ENCODE data around the gene MRNIP. TPM values are rescaled to one million over a fixed set of nuclear protein-coding genes. Genes with fewer than 3 reads are reported as not detected.

MRNIP gene
- total RNA-seq, result 6.6 and 7.2 TPM in 2 replicates

DNA sequence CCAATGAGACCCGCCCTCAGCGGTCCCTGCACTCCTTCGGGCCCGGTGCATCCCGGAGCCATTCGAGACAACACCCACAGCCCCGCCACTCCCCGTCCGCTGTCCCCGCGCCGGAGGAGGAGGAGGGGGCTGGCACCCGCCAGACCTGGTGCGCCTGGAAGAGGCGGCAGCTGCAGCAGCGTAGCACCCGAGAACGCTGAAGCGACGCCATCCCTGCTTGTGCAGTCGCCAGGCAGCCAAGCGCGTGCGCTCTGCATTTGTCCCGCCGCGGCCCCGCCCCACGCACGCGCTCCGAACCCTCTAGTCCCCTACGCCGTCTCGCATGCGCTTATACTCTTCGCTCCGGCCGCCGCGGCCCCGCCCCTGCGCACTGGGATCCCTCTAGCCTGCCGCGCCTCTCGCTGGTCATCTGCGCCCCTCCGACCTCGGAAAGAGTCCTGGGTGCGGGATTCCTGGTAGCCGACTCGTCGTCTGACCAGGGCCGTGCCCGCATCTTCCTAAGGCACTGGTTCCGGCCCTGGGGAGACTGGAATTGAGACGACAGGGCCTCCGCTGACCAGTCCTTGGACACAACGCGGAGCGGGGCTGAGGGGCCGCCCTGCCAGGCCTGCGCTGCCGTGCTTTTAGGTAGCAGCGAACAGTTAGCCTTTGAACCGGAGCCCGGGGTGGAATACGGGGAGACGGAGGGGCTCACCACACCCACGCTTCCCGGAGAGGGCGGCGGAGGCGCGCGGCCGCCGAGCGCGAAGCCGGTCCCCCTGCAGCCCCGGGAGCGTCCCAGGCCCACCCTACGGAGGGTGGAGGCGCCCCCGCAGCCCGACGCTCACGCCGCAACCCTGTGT lies at the start of gene MRNIP:
Gene MRNIP (minus strand): TSS at position 232 of the 842 bp plus-strand sequence. CDS start 21 bp downstream, at position 211.

DNA sequence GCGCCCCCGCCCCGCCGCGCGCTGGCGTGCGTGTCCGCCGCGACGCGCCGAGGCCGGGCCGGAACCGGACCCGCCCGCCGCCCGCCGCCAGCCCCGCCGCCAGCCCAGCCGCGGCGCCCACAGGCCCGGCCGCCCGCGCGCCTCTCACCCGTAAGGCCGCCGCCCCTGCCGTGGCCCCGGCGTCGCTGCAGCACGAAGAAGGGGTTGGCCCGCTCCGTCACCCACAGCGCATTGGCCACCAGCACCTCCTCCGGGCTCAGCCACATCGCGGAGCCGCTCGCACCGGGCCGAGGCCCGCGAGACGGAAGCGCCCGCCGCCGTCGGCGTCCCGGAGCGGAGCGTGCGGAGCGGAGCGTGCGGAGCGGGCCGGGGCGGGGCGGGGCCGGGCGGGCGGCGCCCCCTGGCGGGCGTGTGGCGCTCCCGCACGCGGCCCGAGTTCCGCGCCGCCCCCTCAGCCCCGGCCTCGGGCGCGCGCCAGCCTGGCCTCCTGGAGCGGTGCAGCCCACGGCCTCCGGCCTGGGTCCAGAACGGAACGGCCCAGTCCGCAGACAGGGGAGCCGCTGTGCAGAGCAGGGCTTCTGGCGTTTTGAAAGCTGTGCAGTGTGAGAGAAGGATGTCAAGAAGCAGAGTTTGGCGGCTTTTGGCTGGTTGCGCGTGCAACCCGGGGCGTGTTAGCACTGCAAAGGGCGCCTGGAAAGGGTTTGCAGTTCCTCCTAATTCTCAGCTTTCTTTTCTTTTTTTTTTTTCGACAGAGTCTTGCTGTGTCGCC lies 49.1 kb upstream of the MRNIP start, which contains the start of gene TBC1D9B:
Gene TBC1D9B (minus strand): TSS at position 342 of the 769 bp plus-strand sequence. CDS start 76 bp downstream, at position 266.

GRCh38 chr5:179820483-179821297 lies 37.9 kb downstream of the MRNIP start, which contains the start of gene SQSTM1:
TSS of gene SQSTM1 (plus strand) at chr5:179820905. CDS start at chr5:179820937, 32 bp downstream.

DNA sequence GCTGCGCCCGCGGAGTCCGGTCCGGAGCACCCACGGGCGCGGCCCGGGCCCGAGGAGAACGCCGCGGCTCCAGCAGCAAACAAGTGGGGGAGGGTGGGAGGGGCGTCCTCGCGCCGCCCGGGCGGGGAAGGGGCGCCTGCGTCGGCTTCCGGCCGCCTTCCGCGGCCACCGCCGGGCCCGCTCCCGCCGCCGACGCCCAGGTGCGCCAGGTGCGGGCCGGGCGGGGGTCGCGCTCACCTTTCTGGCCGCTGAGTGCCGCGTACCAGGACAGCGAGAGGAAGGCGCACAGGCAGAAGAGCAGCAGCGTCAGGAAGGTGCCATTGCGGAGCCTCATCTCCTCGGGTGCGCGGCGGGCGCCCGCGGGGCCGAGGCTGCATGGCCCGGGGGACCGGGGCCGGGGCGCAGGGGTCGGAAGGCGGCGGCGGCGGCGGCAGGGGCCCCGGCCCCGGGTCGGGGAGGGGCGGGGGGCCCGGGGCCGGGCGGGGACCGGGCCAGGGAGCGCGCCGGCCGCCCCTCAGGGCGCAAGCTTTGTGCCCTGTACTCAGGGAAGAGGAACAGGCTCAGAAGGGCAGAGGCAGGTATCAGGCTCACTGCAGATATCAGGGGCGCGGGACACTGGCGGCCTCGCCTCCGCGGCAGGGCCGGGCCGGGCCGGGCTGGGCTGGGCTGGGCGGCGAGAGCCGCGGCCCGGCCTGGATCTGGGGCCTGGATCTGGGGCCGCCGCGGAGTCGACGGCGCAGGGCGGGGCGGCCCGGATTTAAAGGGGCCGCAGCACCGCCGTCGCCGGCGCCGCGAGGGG lies 52.2 kb downstream of the MRNIP start, which contains the start of gene MGAT4B:
Gene MGAT4B (minus strand): TSS at position 617 of the 799 bp plus-strand sequence. CDS start 283 bp downstream, at position 334.

GRCh38 chr5:179793468-179794139 lies 65.0 kb downstream of the MRNIP start, which contains the start of gene LTC4S:
TSS of gene LTC4S (plus strand) at chr5:179793986. CDS start at chr5:179794081, 95 bp downstream.

Small RNA genes within 50 kb of the gene (small RNA-seq; reads per million reads assigned to genes)
- gene MIR1229 (ENCODE audit: low replicate concordance) (0.72 reads per million, percentile 31 among the genes with 10 or more reads in this experiment), gene RF00019 (ENCODE audit: low replicate concordance) (not detected)

Other genes with a start within 250 kb of the MRNIP start
- 435 and 542 TPM in 2 replicates for gene HNRNPH1, start 235.1 kb downstream of the MRNIP start, total RNA-seq
- gene CBY3, start 177.8 kb downstream of the MRNIP start, total RNA-seq, result 0.29 TPM in 1 of 2 replicates, not detected in the other
- gene CANX, start 159.8 kb downstream of the MRNIP start, total RNA-seq, result 650 and 1,521 TPM in 2 replicates
- gene MAML1, start 126.0 kb downstream of the MRNIP start, total RNA-seq, result 6.3 and 16.2 TPM in 2 replicates
- 0.88 TPM in 1 of 2 replicates, not detected in the other for gene LTC4S, start 64.8 kb downstream of the MRNIP start, total RNA-seq
- gene MGAT4B, start 52.0 kb downstream of the MRNIP start, total RNA-seq, result 135 and 238 TPM in 2 replicates
- 439 and 1,519 TPM in 2 replicates for gene SQSTM1, start 37.9 kb downstream of the MRNIP start, total RNA-seq
- 63.5 and 70.6 TPM in 2 replicates for gene TBC1D9B, start 49.1 kb upstream of the MRNIP start, total RNA-seq
- 8.9 and 9.2 TPM in 2 replicates for gene RNF130, start 212.9 kb upstream of the MRNIP start, total RNA-seq